ENCODE data around the gene PRDM16.

Gene PRDM16

DNA sequence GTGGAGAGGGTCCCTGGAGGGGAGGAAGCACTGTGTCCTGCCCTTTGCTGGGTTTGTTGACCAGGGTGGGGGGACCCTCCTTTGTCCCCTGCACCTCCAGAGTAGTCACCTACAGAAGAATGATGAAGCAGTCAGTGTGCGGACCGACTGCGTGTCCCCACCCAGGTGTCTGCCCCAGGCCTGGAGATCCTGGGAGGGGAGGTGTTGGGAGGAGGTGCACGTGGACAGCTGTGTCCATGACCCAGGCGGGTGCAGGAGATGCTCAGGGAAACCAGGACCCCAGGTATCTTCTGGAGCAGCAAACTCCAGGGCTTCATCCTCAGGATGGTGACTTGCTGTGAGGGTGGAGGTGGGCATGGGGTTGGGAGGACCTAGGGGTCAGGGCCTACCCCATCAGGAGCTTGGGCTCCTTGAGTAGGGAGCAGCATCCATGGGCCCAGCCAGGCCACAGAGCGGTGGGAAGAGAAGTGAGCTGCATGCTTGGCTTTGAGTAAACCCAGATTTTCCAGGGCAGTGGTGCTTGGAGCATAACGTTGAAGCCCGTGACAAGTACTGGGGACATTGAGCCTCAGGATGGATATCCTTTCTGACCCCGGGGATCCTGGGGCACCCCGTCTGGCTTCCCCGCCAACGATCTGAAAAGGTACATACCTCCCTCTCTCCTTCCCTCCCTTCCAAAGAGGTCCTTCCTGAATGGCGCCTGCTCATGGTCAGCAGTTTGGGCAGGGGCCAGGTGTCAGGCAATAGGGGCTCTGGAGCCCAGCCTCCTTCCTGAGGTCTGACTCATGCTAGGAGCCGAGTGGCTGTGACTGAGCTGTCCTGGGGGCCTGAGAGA, 34.1 kb upstream of the PRDM16 start:
- no peak overlapping the region for H3K4me3 ChIP-seq (ENCODE audit: low read length)
- H3K9ac ChIP-seq (ENCODE audit: low read length): no peak overlapping the region
- H3K4me1 ChIP-seq (ENCODE audit: control insufficient read depth, insufficient read depth, low read length): no peaks in the 10 kb centered on the region
- no peaks in the 10 kb centered on the region for H3K36me3 ChIP-seq (ENCODE audit: control insufficient read depth, insufficient read depth, low read length)
- H3K27ac ChIP-seq (ENCODE audit: low read depth, low read length): no peak overlapping the region
- H3K27me3 ChIP-seq (ENCODE audit: control insufficient read depth, insufficient read depth, low read length): peaks cover 5% of the 10 kb centered on the region

DNA sequence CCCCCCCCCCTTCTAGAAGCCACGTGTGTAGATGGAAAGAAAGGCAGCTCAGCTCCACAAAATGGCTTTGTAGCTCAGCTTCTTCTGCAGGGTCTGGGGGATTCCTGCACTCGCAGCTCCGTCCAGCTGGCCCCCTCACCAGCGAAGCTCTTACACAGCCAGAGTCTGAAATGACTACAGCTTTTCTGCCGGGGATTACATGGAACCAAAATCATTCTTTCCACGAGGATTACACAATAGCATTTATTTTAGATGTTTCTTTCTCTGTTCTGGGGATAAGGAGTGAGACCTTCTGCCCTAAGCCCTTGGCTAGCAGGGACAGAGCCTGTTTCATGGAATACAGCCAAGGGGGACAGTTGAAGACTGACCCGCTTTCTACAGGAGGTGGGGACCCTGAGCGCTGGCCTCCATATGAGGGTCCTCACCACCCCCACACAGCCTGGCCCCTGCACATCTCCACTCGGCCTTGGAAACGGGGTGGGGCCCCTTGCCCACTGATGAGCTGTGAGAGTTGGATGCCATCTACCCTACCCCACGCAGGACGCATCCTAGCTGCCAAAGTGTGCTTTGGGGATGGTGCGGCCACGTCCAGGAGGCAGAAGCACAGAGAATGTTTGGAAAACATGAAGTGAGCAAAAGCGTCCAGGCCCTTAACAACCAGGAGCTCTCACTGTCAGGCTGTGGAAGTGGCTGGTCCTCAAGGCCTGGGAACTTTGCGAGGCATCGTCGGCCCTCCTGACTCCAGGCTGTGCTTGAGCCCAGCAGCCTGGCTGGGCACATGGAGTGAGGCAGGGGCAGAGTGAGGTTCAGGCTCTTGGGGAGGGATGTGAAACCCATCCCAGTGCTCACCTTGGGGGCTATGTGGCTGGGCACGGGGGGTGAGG, 33.2 kb upstream of the PRDM16 start:
- H3K36me3 ChIP-seq (ENCODE audit: control insufficient read depth, insufficient read depth, low read length): no peaks in the 10 kb centered on the region
- H3K27me3 ChIP-seq (ENCODE audit: control insufficient read depth, insufficient read depth, low read length): peaks cover 5% of the 10 kb centered on the region
- no peak overlapping the region for H3K4me3 ChIP-seq (ENCODE audit: low read length)
- no peaks in the 10 kb centered on the region for H3K4me1 ChIP-seq (ENCODE audit: control insufficient read depth, insufficient read depth, low read length)
- H3K9ac ChIP-seq (ENCODE audit: low read length): no peak overlapping the region
- H3K27ac ChIP-seq (ENCODE audit: low read depth, low read length): no peak overlapping the region

DNA sequence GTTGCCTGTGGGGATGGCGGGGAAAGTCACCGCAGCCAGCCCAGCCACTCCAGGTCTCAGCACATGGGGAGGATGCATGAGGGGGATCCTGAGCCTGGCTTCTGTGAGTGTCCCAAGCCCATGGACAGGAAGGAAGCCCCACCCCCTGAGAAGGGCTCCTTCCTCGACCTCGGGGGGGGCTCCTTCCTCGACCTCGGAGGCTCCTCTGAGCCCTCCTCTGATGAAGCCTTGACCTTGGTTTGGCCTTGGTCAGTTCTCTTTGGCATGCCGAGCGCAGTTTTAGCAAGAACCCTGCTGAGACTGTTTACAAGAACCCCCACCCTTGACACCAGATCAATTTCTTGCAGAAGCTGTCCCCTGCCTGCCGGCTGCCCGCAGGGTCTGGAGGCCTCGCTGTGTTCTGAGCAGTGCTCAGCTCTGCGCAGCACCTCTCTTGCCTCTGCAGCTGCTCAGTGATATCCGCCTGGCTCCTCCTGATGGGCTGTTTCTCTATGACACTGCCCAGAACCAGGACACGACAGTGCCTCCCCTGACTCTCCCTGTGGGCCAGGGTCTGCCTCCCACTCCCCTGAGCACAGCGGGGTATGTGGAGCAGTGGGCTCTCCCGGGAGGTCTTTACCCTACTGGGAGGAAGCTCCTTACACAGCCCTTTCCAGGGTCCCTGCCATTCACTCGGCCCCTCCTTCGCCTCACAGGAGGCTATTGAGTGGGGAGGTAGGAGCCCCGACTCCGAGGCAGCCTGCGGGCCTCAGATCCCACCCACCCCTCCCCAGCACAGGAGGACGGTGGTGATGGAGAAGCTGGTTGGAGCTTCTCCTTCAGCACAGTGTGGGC, 32.3 kb upstream of the PRDM16 start:
- no peak overlapping the region for H3K27ac ChIP-seq (ENCODE audit: low read depth, low read length)
- no peaks in the 10 kb centered on the region for H3K4me1 ChIP-seq (ENCODE audit: control insufficient read depth, insufficient read depth, low read length)
- H3K4me3 ChIP-seq (ENCODE audit: low read length): no peak overlapping the region
- H3K9ac ChIP-seq (ENCODE audit: low read length): no peak overlapping the region
- peaks cover 5% of the 10 kb centered on the region for H3K27me3 ChIP-seq (ENCODE audit: control insufficient read depth, insufficient read depth, low read length)
- H3K36me3 ChIP-seq (ENCODE audit: control insufficient read depth, insufficient read depth, low read length): no peaks in the 10 kb centered on the region

DNA sequence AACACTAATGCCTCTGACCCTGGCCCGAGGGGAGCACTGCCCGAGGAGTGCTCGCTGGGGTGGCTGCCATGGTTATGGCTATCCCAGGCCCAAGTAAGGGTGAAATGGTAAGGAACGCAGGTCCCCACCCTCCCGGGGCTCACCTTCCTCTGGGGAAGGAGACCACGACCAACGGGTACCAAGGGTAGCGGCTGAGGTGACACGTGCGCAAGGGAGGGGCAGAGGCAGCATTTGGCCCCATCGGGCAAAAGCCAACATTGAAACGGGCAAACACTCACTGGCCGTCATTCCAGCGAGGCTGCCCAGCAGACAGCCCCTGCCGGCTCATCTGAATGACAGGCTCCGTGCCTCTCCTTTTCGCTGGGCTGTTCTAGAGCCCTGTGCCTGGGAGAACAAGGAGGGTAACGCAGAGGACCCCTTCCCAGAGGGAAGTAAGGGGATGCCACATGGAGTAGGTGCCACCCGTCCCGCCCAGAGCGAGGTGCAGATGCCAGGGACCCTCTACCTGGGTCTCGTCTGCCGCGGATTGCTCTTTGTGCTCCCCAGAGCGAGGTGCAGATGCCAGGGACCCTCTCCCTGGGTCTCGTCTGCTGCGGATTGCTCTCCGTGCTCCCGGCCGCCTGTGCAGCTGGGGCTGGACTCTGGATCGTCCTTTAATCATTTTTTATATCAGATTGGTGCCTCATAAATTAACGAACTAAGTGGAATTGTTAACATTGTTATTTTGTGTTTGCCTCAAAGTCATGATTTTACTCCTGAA, 31.5 kb upstream of the PRDM16 start:
- H3K27me3 ChIP-seq (ENCODE audit: control insufficient read depth, insufficient read depth, low read length): peaks cover 5% of the 10 kb centered on the region
- H3K4me1 ChIP-seq (ENCODE audit: control insufficient read depth, insufficient read depth, low read length): no peaks in the 10 kb centered on the region
- H3K36me3 ChIP-seq (ENCODE audit: control insufficient read depth, insufficient read depth, low read length): no peaks in the 10 kb centered on the region
- no peak overlapping the region for H3K27ac ChIP-seq (ENCODE audit: low read depth, low read length)
- H3K9ac ChIP-seq (ENCODE audit: low read length): no peak overlapping the region
- H3K4me3 ChIP-seq (ENCODE audit: low read length): no peak overlapping the region

DNA sequence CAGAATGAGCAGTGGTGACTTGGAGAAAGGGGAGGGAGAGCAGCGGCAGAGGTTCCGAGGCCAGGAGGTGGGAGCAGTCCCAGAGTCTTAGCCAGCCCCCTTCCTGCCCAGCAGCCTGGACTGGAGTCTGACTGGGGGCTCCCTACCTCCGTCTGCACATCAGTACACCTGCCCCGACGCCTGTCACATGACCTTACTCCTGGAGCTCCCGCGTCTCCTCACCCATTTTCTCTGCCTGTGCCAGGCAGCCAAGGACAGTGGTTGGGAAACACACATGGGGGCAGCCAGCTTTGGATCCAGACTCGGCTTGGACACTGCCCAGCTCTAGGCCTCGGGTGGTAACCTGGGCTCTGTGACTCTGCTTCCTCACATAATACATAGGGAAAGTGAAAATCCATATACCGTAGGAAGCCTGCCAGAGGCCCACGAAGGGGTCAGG, 30.9 kb upstream of the PRDM16 start:
- no peaks in the 10 kb centered on the region for H3K36me3 ChIP-seq (ENCODE audit: control insufficient read depth, insufficient read depth, low read length)
- no peak overlapping the region for H3K27ac ChIP-seq (ENCODE audit: low read depth, low read length)
- H3K27me3 ChIP-seq (ENCODE audit: control insufficient read depth, insufficient read depth, low read length): peaks cover 5% of the 10 kb centered on the region
- no peak overlapping the region for H3K4me3 ChIP-seq (ENCODE audit: low read length)
- no peaks in the 10 kb centered on the region for H3K4me1 ChIP-seq (ENCODE audit: control insufficient read depth, insufficient read depth, low read length)
- no peak overlapping the region for H3K9ac ChIP-seq (ENCODE audit: low read length)

DNA sequence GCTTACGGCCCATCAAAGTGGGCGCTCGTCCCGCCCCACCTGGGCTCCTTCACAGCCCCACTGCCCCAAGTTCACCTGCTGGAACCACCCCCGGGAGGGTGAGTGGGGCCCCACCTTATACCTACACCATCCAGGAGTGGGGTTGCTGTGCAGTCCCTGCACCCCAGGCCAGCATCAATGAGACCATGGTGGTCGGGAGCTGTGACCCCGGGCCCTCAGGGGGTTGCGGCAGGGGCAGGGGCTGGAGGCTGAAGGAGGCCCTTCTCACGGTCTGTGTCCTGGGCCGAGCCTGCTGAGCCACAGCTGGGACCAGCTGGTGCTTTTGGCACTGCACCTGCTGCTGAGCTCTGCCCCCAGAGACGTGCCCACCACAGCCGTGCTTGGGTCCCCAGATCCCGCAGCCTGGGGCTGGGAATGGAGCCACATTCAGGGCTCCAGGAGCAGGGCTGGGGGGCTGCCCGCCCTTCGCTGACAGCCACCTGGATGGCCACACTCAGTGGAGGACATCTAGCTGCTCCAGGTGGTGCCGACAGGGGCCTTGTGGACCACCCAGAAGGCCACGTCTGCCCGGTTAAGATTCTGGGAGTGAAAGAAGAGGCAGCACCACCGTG, 30.3 kb upstream of the PRDM16 start:
- H3K4me1 ChIP-seq (ENCODE audit: control insufficient read depth, insufficient read depth, low read length): no peaks in the 10 kb centered on the region
- H3K27ac ChIP-seq (ENCODE audit: low read depth, low read length): no peak overlapping the region
- H3K4me3 ChIP-seq (ENCODE audit: low read length): no peak overlapping the region
- no peaks in the 10 kb centered on the region for H3K36me3 ChIP-seq (ENCODE audit: control insufficient read depth, insufficient read depth, low read length)
- peaks cover 5% of the 10 kb centered on the region for H3K27me3 ChIP-seq (ENCODE audit: control insufficient read depth, insufficient read depth, low read length)
- no peak overlapping the region for H3K9ac ChIP-seq (ENCODE audit: low read length)

DNA sequence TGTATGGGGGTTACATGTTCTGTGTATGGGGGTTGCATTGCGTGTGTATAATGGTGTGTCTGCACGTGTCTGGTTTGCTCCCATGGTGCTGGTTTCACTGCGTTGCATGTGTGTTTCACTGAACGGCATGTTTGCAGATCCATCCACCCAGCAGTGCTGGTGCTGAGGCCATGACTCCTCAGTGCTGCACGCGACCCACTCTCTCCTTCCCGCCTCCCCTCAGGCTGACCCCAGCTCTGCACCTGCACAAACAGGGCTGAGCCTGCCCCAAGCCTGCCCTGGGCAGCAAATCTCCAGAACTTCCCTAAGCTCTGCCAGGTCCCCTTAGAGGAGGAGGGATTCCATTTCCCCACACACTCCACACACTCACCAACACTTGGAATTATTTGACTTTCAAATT, 29.0 kb upstream of the PRDM16 start:
- Histone ChIP-seq H3K9ac (ENCODE audit: low read length) (no peak overlapping the region), H3K27ac (ENCODE audit: low read depth, low read length) (no peak overlapping the region), H3K4me1 (ENCODE audit: control insufficient read depth, insufficient read depth, low read length) (no peaks in the 10 kb centered on the region), H3K4me3 (ENCODE audit: low read length) (no peak overlapping the region), H3K27me3 (ENCODE audit: control insufficient read depth, insufficient read depth, low read length) (peaks cover 5% of the 10 kb centered on the region), H3K36me3 (ENCODE audit: control insufficient read depth, insufficient read depth, low read length) (no peaks in the 10 kb centered on the region)

DNA sequence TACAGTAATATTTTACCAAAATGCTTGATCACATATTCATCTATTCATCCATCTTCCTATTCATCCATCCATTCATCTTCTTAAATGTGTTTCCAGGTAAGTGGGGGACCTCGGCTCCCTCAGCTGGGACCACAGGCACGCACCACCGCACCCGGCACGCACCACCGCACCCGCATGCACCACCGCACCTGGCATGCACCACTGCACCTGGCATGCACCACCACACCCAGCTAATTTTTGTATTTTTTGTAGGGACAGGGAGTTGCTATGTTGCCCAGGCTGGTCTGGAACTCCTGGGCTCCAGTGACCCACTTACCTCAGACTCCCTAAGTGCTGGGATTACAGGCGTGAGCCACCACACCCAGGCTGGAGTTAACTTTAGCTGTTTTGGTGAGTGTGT, 26.5 kb upstream of the PRDM16 start:
- Histone ChIP-seq H3K4me1 (ENCODE audit: control insufficient read depth, insufficient read depth, low read length) (no peaks in the 10 kb centered on the region), H3K27me3 (ENCODE audit: control insufficient read depth, insufficient read depth, low read length) (no peaks in the 10 kb centered on the region), H3K36me3 (ENCODE audit: control insufficient read depth, insufficient read depth, low read length) (no peaks in the 10 kb centered on the region), H3K27ac (ENCODE audit: low read depth, low read length) (no peak overlapping the region), H3K9ac (ENCODE audit: low read length) (no peak overlapping the region), H3K4me3 (ENCODE audit: low read length) (no peak overlapping the region)

DNA sequence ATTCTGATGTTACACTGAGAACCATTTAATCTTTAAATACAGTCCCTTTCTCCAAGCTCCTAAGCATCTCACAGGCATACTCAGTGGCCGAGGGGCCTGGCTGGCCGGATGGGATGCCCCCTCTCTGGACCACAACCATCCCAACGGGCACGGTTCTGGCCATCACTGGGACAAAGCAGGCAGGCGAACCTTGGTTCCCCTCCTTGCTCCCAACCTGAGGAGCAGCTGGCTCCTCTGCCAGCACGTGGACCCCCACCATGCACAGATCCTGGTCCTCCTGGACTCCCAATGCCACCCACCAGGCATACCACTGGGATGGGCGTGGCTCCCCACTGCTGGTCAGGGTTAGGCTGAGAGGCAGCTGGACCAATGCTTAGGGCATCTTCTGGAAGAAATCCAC, 19.8 kb upstream of the PRDM16 start:
- Histone ChIP-seq H3K4me3 (ENCODE audit: low read length) (no peak overlapping the region), H3K27me3 (ENCODE audit: control insufficient read depth, insufficient read depth, low read length) (peaks cover 4% of the 10 kb centered on the region), H3K9ac (ENCODE audit: low read length) (no peak overlapping the region), H3K36me3 (ENCODE audit: control insufficient read depth, insufficient read depth, low read length) (no peaks in the 10 kb centered on the region), H3K4me1 (ENCODE audit: control insufficient read depth, insufficient read depth, low read length) (no peaks in the 10 kb centered on the region), H3K27ac (ENCODE audit: low read depth, low read length) (no peak overlapping the region)

DNA sequence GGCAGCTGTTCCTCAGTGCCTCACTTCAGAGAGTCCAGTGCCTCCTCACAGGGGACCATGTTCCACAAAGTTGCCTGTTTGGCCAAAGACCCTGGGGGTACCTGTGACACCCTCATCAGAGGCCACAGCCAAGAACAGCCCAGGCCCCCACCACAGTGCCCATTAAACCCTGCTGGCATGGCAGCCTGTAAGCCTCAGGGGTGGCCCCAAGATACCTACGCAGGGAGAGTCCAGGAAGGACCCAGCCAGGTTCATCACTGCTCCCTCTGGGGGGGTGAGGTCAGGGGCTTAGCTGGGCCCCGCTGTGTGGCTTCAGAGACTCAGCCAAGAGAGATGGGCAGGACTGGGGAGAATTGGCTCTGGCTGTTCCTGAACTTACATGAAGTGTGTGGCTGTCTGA, 19.1 kb upstream of the PRDM16 start:
- no peak overlapping the region for H3K4me3 ChIP-seq (ENCODE audit: low read length)
- peaks cover 5% of the 10 kb centered on the region for H3K27me3 ChIP-seq (ENCODE audit: control insufficient read depth, insufficient read depth, low read length)
- no peak overlapping the region for H3K27ac ChIP-seq (ENCODE audit: low read depth, low read length)
- no peak overlapping the region for H3K9ac ChIP-seq (ENCODE audit: low read length)
- no peaks in the 10 kb centered on the region for H3K36me3 ChIP-seq (ENCODE audit: control insufficient read depth, insufficient read depth, low read length)
- no peaks in the 10 kb centered on the region for H3K4me1 ChIP-seq (ENCODE audit: control insufficient read depth, insufficient read depth, low read length)

DNA sequence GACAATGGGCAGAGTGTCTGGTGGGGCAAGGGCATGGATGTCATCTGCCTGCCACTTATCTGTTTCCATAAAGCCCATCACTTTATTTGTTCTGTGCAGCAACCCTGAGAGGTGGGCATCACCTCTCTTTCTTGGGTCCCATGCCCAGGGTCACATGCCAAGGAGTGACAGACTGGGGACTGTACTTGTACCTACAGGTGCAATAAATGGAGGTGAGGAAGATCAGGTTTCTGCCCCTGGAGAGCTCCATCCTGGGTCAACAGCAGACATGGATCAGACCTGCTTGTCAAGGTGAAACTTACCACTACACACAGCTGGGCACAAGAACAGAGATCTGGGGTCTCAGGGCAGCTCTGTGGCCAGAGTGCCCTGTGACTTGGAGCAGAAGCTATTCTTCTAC, 18.4 kb upstream of the PRDM16 start:
- H3K4me3 ChIP-seq (ENCODE audit: low read length): no peak overlapping the region
- H3K27me3 ChIP-seq (ENCODE audit: control insufficient read depth, insufficient read depth, low read length): peaks cover 5% of the 10 kb centered on the region
- no peak overlapping the region for H3K9ac ChIP-seq (ENCODE audit: low read length)
- no peaks in the 10 kb centered on the region for H3K36me3 ChIP-seq (ENCODE audit: control insufficient read depth, insufficient read depth, low read length)
- H3K27ac ChIP-seq (ENCODE audit: low read depth, low read length): no peak overlapping the region
- no peaks in the 10 kb centered on the region for H3K4me1 ChIP-seq (ENCODE audit: control insufficient read depth, insufficient read depth, low read length)

Measured in rectal smooth muscle tissue (tissue), 1 donor.